Panc1 (cell line): Measurements from ENCODE around the gene OR2A7.
"Not testable (repeated sequence)": the region's sequence is repeated elsewhere in the genome, so short reads cannot be mapped to it uniquely, and the experiment has no call there.

ENCODE experiments used
- POLR2AphosphoS5 ChIP-seq: IDR thresholded peaks from 2 replicates; pipeline ENCODE4 v1.6.1; 2012; ENCODE audit warnings: mild to moderate bottlenecking, low read depth, low read length, moderate library complexity
- TF ChIP-seq, protein P1 (sequence below): fragments of 450-650 bp; IDR thresholded peaks from 2 replicates; pipeline ENCODE4 v1.5.1; 2017; ENCODE audit warnings: mild to moderate bottlenecking

DNA sequence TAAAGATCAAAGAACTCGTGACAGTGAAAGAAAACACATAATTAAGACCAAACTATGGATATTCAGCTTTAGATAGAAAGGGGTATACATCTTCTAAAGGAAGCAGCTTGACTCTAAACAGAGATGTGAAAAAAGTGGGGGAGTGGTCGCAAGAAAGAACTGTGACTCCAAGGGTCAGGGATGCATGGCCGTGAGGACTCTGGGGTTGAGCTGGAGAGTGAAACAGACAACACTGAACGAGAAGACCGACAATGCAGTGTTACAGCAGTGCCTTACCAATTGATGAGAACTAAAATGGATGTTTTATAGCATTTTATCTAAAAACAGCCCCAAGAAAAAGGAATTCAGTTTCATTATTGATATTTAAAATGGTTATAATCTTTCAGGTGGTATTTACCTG lies 39.0 kb upstream of the OR2A7 start:
- TF ChIP-seq, protein P1, sequence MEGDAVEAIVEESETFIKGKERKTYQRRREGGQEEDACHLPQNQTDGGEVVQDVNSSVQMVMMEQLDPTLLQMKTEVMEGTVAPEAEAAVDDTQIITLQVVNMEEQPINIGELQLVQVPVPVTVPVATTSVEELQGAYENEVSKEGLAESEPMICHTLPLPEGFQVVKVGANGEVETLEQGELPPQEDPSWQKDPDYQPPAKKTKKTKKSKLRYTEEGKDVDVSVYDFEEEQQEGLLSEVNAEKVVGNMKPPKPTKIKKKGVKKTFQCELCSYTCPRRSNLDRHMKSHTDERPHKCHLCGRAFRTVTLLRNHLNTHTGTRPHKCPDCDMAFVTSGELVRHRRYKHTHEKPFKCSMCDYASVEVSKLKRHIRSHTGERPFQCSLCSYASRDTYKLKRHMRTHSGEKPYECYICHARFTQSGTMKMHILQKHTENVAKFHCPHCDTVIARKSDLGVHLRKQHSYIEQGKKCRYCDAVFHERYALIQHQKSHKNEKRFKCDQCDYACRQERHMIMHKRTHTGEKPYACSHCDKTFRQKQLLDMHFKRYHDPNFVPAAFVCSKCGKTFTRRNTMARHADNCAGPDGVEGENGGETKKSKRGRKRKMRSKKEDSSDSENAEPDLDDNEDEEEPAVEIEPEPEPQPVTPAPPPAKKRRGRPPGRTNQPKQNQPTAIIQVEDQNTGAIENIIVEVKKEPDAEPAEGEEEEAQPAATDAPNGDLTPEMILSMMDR: not testable (repeated sequence)
- TF ChIP-seq POLR2AphosphoS5: not testable (repeated sequence)
